ENCODE results near the gene MGAT5B.

Gene MGAT5B

GRCh38 chr17:76955191-76955590, 87.0 kb downstream of the MGAT5B start:
- H3K9ac ChIP-seq (ENCODE audit: low read depth, low read length): no peak overlapping the region
- H3K4me1 ChIP-seq (ENCODE audit: insufficient read depth, low read length): peaks cover 14% of the 10 kb centered on the region; the same call in 1 of the 2 replicates
- no peaks in the 10 kb centered on the region for H3K36me3 ChIP-seq (ENCODE audit: insufficient read depth, low read length)
- H3K4me3 ChIP-seq (ENCODE audit: low read length): no peak overlapping the region
- no peaks in the 10 kb centered on the region for H3K9me3 ChIP-seq (ENCODE audit: insufficient read depth, low read depth, low read length)
- no peak overlapping the region for H3K27ac ChIP-seq (ENCODE audit: low read depth, low read length)
- H3K27me3 ChIP-seq (ENCODE audit: insufficient read depth, low read length): peaks cover 4% of the 10 kb centered on the region; the same call in 1 of the 2 replicates
- WGBS: 90% methylated on average over 6 of the region's 6 CpGs

DNA sequence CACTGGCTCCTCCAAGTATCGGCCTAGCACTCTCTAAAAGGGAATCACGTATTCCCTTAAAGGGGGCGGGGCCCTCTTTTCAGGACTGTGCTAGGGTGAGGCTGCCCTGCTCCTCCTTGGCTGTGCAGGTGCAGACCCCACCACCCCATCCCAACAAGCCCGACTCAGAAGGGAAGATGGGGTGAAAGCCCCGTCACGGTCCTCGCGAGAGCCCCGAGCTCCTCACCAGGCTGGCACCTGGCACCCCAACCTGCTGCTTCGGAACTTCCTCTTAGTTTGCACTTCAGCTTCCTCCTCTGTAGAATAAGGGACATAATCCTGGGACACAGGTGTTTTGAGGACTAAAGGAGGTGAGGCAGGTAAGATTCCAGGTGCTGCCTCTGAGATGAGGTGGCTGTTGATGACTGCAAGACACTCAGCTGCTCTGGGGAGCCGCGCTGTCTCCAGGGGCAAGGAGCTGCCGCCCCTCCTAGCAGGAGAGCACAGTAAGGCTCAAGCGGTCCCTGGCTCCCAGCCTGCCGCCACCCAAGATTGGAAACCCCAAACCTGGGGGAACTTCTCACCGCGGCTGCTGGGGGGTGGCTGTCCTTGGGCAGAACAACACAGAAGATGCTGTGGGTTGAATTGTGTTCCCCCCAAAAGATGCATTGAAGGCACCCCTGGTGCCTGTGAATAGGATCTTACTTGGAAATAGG, 88.8 kb downstream of the MGAT5B start:
- H3K4me3 ChIP-seq (ENCODE audit: low read length): no peak overlapping the region
- 87% methylated on average over 17 of the region's 17 CpGs for WGBS
- H3K9ac ChIP-seq (ENCODE audit: low read depth, low read length): no peak overlapping the region
- peaks cover 4% of the 10 kb centered on the region; the same call in 1 of the 2 replicates for H3K27me3 ChIP-seq (ENCODE audit: insufficient read depth, low read length)
- no peak overlapping the region for H3K27ac ChIP-seq (ENCODE audit: low read depth, low read length)
- H3K36me3 ChIP-seq (ENCODE audit: insufficient read depth, low read length): no peaks in the 10 kb centered on the region
- H3K4me1 ChIP-seq (ENCODE audit: insufficient read depth, low read length): peaks cover 14% of the 10 kb centered on the region; the same call in 1 of the 2 replicates
- H3K9me3 ChIP-seq (ENCODE audit: insufficient read depth, low read depth, low read length): no peaks in the 10 kb centered on the region

- peaks cover 4% of the 10 kb centered on the region; the same call in 1 of the 2 replicates for H3K27me3 ChIP-seq (ENCODE audit: insufficient read depth, low read length)
- H3K4me3 ChIP-seq (ENCODE audit: low read length): no peak overlapping the region
- no peaks in the 10 kb centered on the region for H3K36me3 ChIP-seq (ENCODE audit: insufficient read depth, low read length)
- no peak overlapping the region for H3K27ac ChIP-seq (ENCODE audit: low read depth, low read length)
- H3K9ac ChIP-seq (ENCODE audit: low read depth, low read length): peak overlapping the region; percentile 29; the same call in 1 of the 2 replicates
- no peaks in the 10 kb centered on the region for H3K9me3 ChIP-seq (ENCODE audit: insufficient read depth, low read depth, low read length)
- peaks cover 14% of the 10 kb centered on the region; the same call in 1 of the 2 replicates for H3K4me1 ChIP-seq (ENCODE audit: insufficient read depth, low read length)
- 44% methylated on average over 28 of the region's 28 CpGs for WGBS
Observed at GRCh38 chr17:76957678-76958464, 89.7 kb downstream of the MGAT5B start.

GRCh38 chr17:76958974-76959373, 90.8 kb downstream of the MGAT5B start:
- H3K9ac ChIP-seq (ENCODE audit: low read depth, low read length): no peak overlapping the region
- WGBS: 81% methylated on average over 9 of the region's 9 CpGs
- peaks cover 14% of the 10 kb centered on the region; the same call in 1 of the 2 replicates for H3K4me1 ChIP-seq (ENCODE audit: insufficient read depth, low read length)
- no peak overlapping the region for H3K4me3 ChIP-seq (ENCODE audit: low read length)
- no peaks in the 10 kb centered on the region for H3K36me3 ChIP-seq (ENCODE audit: insufficient read depth, low read length)
- no peaks in the 10 kb centered on the region for H3K9me3 ChIP-seq (ENCODE audit: insufficient read depth, low read depth, low read length)
- H3K27ac ChIP-seq (ENCODE audit: low read depth, low read length): no peak overlapping the region
- peaks cover 4% of the 10 kb centered on the region; the same call in 1 of the 2 replicates for H3K27me3 ChIP-seq (ENCODE audit: insufficient read depth, low read length)

- Histone ChIP-seq H3K4me1 (ENCODE audit: insufficient read depth, low read length) (peaks cover 14% of the 10 kb centered on the region), H3K9me3 (ENCODE audit: insufficient read depth, low read depth, low read length) (no peaks in the 10 kb centered on the region), H3K27ac (ENCODE audit: low read depth, low read length) (no peak overlapping the region), H3K9ac (ENCODE audit: low read depth, low read length) (no peak overlapping the region), H3K27me3 (ENCODE audit: insufficient read depth, low read length) (peaks cover 4% of the 10 kb centered on the region; the same call in 1 of the 2 replicates), H3K36me3 (ENCODE audit: insufficient read depth, low read length) (no peaks in the 10 kb centered on the region), H3K4me3 (ENCODE audit: low read length) (no peak overlapping the region)
- WGBS: 88% methylated on average over 11 of the region's 13 CpGs
Observed at GRCh38 chr17:76961869-76962268, 93.7 kb downstream of the MGAT5B start.

- Histone ChIP-seq H3K9me3 (ENCODE audit: insufficient read depth, low read depth, low read length) (no peaks in the 10 kb centered on the region), H3K27me3 (ENCODE audit: insufficient read depth, low read length) (no peaks in the 10 kb centered on the region), H3K9ac (ENCODE audit: low read depth, low read length) (no peak overlapping the region), H3K36me3 (ENCODE audit: insufficient read depth, low read length) (no peaks in the 10 kb centered on the region), H3K27ac (ENCODE audit: low read depth, low read length) (no peak overlapping the region), H3K4me1 (ENCODE audit: insufficient read depth, low read length) (peaks cover 11% of the 10 kb centered on the region), H3K4me3 (ENCODE audit: low read length) (no peak overlapping the region)
- 95% methylated on average over 1 of the region's 1 CpG for WGBS
Observed at GRCh38 chr17:76962858-76963257, 94.7 kb downstream of the MGAT5B start.

GRCh38 chr17:76966016-76966415, 97.8 kb downstream of the MGAT5B start:
- Histone ChIP-seq H3K9ac (ENCODE audit: low read depth, low read length) (no peak overlapping the region), H3K4me3 (ENCODE audit: low read length) (no peak overlapping the region), H3K9me3 (ENCODE audit: insufficient read depth, low read depth, low read length) (no peaks in the 10 kb centered on the region), H3K27me3 (ENCODE audit: insufficient read depth, low read length) (no peaks in the 10 kb centered on the region), H3K4me1 (ENCODE audit: insufficient read depth, low read length) (peaks cover 11% of the 10 kb centered on the region), H3K27ac (ENCODE audit: low read depth, low read length) (no peak overlapping the region), H3K36me3 (ENCODE audit: insufficient read depth, low read length) (no peaks in the 10 kb centered on the region)
- WGBS: 88% methylated on average over 4 of the region's 4 CpGs

DNA sequence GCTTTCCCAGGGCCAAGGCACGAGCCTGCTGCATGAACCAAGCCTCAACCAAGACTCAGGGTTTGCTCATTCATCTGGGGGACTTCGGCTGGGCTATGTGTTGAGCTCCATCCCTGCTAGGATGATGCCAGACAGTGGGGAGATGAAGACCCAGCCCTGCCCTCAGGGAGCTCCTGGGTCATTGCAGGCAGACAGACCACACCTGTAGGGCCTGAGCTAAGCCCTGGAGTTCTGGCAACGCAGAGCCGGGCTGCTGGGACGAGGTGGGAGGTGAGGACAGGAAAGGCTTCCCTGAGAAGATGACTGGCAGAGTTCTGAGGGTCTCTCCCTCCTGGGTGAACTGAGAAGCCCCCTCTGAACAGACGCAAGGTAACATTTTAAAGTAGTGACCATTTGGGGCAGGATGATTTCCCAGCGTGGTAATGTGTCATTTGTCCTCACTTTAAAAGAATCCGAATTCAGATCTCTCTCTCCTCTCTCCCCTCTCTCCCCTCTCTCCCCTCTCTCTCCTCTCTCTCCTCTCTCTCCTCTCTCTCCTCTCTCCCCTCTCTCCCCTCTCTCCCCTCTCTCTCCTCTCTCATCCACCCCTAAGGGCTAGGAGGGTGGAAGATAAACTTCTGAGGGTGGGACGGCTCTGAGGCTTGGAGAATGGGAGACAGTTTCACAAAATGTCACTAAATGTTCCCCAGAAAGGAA, 98.4 kb downstream of the MGAT5B start:
- H3K9me3 ChIP-seq (ENCODE audit: insufficient read depth, low read depth, low read length): no peaks in the 10 kb centered on the region
- 70% methylated on average over 8 of the region's 9 CpGs for WGBS
- H3K9ac ChIP-seq (ENCODE audit: low read depth, low read length): no peak overlapping the region
- no peak overlapping the region for H3K4me3 ChIP-seq (ENCODE audit: low read length)
- H3K27me3 ChIP-seq (ENCODE audit: insufficient read depth, low read length): no peaks in the 10 kb centered on the region
- H3K27ac ChIP-seq (ENCODE audit: low read depth, low read length): no peak overlapping the region
- H3K36me3 ChIP-seq (ENCODE audit: insufficient read depth, low read length): no peaks in the 10 kb centered on the region
- peaks cover 13% of the 10 kb centered on the region for H3K4me1 ChIP-seq (ENCODE audit: insufficient read depth, low read length)

GRCh38 chr17:76967762-76968161, 99.6 kb downstream of the MGAT5B start:
- Histone ChIP-seq H3K27me3 (ENCODE audit: insufficient read depth, low read length) (no peaks in the 10 kb centered on the region), H3K27ac (ENCODE audit: low read depth, low read length) (no peak overlapping the region), H3K36me3 (ENCODE audit: insufficient read depth, low read length) (no peaks in the 10 kb centered on the region), H3K9me3 (ENCODE audit: insufficient read depth, low read depth, low read length) (no peaks in the 10 kb centered on the region), H3K9ac (ENCODE audit: low read depth, low read length) (no peak overlapping the region), H3K4me1 (ENCODE audit: insufficient read depth, low read length) (peaks cover 24% of the 10 kb centered on the region), H3K4me3 (ENCODE audit: low read length) (peak overlapping the region; percentile 61; the same call in 1 of the 2 replicates)
- WGBS: 93% methylated on average over 4 of the region's 4 CpGs

- peak overlapping the region; percentile 61 for H3K4me3 ChIP-seq (ENCODE audit: low read length)
Observed at GRCh38 chr17:76968707-76969597, 100.7 kb downstream of the MGAT5B start.

More at GRCh38 chr17:76968707-76969597, 100.7 kb downstream of the MGAT5B start:
- Histone ChIP-seq H3K27me3 (ENCODE audit: insufficient read depth, low read length) (no peaks in the 10 kb centered on the region), H3K27ac (ENCODE audit: low read depth, low read length) (peak overlapping the region; percentile 100), H3K4me1 (ENCODE audit: insufficient read depth, low read length) (peaks cover 27% of the 10 kb centered on the region), H3K36me3 (ENCODE audit: insufficient read depth, low read length) (no peaks in the 10 kb centered on the region), H3K9me3 (ENCODE audit: insufficient read depth, low read depth, low read length) (no peaks in the 10 kb centered on the region), H3K9ac (ENCODE audit: low read depth, low read length) (peak overlapping the region; percentile 84)
- 2% methylated on average over 45 of the region's 45 CpGs for WGBS

Measured in HUES64 (cell line).